ENCODE measurements around the gene MLYCD.
A peak's percentile ranks its signal among the peaks of the same experiment; 100 is the strongest.
"Not testable (repeated sequence)": the region's sequence is repeated elsewhere in the genome, so short reads cannot be mapped to it uniquely, and the experiment has no call there.

MLYCD gene

GRCh38 chr16:83942074-83942473 is 43.2 kb downstream of the MLYCD start:
- no peak for DNase-seq

GRCh38 chr16:83942815-83943515 is 44.0 kb downstream of the MLYCD start:
- no peak for DNase-seq

GRCh38 chr16:83943516-83944050 is 44.7 kb downstream of the MLYCD start:
- DNase-seq, result no peak

- no peak for DNase-seq
Observed at GRCh38 chr16:83945587-83945986, 46.7 kb downstream of the MLYCD start.

GRCh38 chr16:83946154-83946780 is 47.4 kb downstream of the MLYCD start:
- DNase-seq, result no peak

GRCh38 chr16:83946781-83947566 is 48.1 kb downstream of the MLYCD start:
- DNase-seq, result no peak

GRCh38 chr16:83947642-83948234 is 48.8 kb downstream of the MLYCD start:
- no peak for DNase-seq

GRCh38 chr16:83948914-83949723 is 50.2 kb downstream of the MLYCD start:
- DNase-seq, result no peak

- DNase-seq, result no peak
Observed at GRCh38 chr16:83949724-83950001, 50.7 kb downstream of the MLYCD start.

GRCh38 chr16:83950862-83951399 is 52.0 kb downstream of the MLYCD start:
- not testable (repeated sequence) for DNase-seq

- no peak for DNase-seq
Observed at GRCh38 chr16:83951544-83951943, 52.6 kb downstream of the MLYCD start.

- peak; percentile 62 for DNase-seq
Observed at GRCh38 chr16:83952587-83952939, 53.6 kb downstream of the MLYCD start.

GRCh38 chr16:83952940-83953795 is 54.3 kb downstream of the MLYCD start, which contains the start of gene OSGIN1:
Gene OSGIN1 (plus strand): TSS chr16:83953240. CDS start chr16:83957672, 4,432 bp downstream.
- DNase-seq, result peak; percentile 90

GRCh38 chr16:83953796-83954576 is 55.1 kb downstream of the MLYCD start:
- no peak for DNase-seq

GRCh38 chr16:83954577-83955016 is 55.7 kb downstream of the MLYCD start:
- DNase-seq, result no peak

- no peak for DNase-seq
Observed at GRCh38 chr16:83955218-83956130, 56.6 kb downstream of the MLYCD start.

- DNase-seq, result peak; percentile 16
Observed at GRCh38 chr16:83956336-83957289, 57.7 kb downstream of the MLYCD start.

GRCh38 chr16:83957296-83957855 is 58.5 kb downstream of the MLYCD start:
- no peak for DNase-seq

Measured in NCI-H226 (cell line).